ENCODE results near the gene SHC2. TPM values are rescaled to one million over a fixed set of nuclear protein-coding genes. Genes with fewer than 3 reads are reported as not detected.

SHC2 gene
- total and polyA plus RNA-seq, 2 of the 13 experiments (the other 11 are each of a cell fraction or from before 2014, with no cell fraction given) = 9.0 to 18.3 TPM

- TF ChIP-seq JUN (CRISPR knock-in tag; IDR thresholded peaks at IDR 0.05) (peak; percentile 94), ZNF225 (CRISPR knock-in tag; IDR thresholded peaks at IDR 0.05) (no peak), CBFB (CRISPR knock-in tag; IDR thresholded peaks at IDR 0.05) (peak; percentile 62; the same call in 1 of the 2 replicates), ZBTB4 (CRISPR knock-in tag; IDR thresholded peaks at IDR 0.05; ENCODE audit: borderline replicate concordance) (no peak), ZBTB37 (CRISPR knock-in tag; IDR thresholded peaks at IDR 0.05) (no peak), TRIM24 (CRISPR knock-in tag; IDR thresholded peaks at IDR 0.05) (no peak), NKX3-1 (CRISPR knock-in tag; IDR thresholded peaks at IDR 0.05) (no peak), ZKSCAN8 (CRISPR knock-in tag; IDR thresholded peaks at IDR 0.05; ENCODE audit: borderline replicate concordance) (no peak; the same call in 1 of the 2 replicates), FLYWCH1 (CRISPR knock-in tag; IDR thresholded peaks at IDR 0.05) (no peak), SOX6 (IDR thresholded peaks at IDR 0.05) (no peak), SOX6 (CRISPR knock-in tag; IDR thresholded peaks at IDR 0.05) (0 out of 2 replicates have a peak, but pooled peaks have one; percentile 48), ZNF652 (CRISPR knock-in tag; IDR thresholded peaks at IDR 0.05; ENCODE audit: borderline replicate concordance, low read depth) (no peak)
- TF ChIP-seq, protein P1, sequence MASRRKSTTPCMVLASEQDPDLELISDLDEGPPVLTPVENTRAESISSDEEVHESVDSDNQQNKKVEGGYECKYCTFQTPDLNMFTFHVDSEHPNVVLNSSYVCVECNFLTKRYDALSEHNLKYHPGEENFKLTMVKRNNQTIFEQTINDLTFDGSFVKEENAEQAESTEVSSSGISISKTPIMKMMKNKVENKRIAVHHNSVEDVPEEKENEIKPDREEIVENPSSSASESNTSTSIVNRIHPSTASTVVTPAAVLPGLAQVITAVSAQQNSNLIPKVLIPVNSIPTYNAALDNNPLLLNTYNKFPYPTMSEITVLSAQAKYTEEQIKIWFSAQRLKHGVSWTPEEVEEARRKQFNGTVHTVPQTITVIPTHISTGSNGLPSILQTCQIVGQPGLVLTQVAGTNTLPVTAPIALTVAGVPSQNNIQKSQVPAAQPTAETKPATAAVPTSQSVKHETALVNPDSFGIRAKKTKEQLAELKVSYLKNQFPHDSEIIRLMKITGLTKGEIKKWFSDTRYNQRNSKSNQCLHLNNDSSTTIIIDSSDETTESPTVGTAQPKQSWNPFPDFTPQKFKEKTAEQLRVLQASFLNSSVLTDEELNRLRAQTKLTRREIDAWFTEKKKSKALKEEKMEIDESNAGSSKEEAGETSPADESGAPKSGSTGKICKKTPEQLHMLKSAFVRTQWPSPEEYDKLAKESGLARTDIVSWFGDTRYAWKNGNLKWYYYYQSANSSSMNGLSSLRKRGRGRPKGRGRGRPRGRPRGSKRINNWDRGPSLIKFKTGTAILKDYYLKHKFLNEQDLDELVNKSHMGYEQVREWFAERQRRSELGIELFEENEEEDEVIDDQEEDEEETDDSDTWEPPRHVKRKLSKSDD (CRISPR knock-in tag; IDR thresholded peaks at IDR 0.05; ENCODE audit: low read depth) = no peak
- TF ChIP-seq, protein P2, sequence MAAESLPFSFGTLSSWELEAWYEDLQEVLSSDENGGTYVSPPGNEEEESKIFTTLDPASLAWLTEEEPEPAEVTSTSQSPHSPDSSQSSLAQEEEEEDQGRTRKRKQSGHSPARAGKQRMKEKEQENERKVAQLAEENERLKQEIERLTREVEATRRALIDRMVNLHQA (CRISPR knock-in tag; IDR thresholded peaks at IDR 0.05) = no peak
- TF ChIP-seq, protein P3, sequence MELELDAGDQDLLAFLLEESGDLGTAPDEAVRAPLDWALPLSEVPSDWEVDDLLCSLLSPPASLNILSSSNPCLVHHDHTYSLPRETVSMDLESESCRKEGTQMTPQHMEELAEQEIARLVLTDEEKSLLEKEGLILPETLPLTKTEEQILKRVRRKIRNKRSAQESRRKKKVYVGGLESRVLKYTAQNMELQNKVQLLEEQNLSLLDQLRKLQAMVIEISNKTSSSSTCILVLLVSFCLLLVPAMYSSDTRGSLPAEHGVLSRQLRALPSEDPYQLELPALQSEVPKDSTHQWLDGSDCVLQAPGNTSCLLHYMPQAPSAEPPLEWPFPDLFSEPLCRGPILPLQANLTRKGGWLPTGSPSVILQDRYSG (CRISPR knock-in tag; IDR thresholded peaks at IDR 0.05) = no peak
- TF ChIP-seq, protein P4, sequence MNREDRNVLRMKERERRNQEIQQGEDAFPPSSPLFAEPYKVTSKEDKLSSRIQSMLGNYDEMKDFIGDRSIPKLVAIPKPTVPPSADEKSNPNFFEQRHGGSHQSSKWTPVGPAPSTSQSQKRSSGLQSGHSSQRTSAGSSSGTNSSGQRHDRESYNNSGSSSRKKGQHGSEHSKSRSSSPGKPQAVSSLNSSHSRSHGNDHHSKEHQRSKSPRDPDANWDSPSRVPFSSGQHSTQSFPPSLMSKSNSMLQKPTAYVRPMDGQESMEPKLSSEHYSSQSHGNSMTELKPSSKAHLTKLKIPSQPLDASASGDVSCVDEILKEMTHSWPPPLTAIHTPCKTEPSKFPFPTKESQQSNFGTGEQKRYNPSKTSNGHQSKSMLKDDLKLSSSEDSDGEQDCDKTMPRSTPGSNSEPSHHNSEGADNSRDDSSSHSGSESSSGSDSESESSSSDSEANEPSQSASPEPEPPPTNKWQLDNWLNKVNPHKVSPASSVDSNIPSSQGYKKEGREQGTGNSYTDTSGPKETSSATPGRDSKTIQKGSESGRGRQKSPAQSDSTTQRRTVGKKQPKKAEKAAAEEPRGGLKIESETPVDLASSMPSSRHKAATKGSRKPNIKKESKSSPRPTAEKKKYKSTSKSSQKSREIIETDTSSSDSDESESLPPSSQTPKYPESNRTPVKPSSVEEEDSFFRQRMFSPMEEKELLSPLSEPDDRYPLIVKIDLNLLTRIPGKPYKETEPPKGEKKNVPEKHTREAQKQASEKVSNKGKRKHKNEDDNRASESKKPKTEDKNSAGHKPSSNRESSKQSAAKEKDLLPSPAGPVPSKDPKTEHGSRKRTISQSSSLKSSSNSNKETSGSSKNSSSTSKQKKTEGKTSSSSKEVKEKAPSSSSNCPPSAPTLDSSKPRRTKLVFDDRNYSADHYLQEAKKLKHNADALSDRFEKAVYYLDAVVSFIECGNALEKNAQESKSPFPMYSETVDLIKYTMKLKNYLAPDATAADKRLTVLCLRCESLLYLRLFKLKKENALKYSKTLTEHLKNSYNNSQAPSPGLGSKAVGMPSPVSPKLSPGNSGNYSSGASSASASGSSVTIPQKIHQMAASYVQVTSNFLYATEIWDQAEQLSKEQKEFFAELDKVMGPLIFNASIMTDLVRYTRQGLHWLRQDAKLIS (CRISPR knock-in tag; IDR thresholded peaks at IDR 0.05) = no peak
Measured at GRCh38 chr19:461721-462551, 1.1 kb upstream of the SHC2 start (continued).
